Endothelial cell of umbilical vein (primary cell): ENCODE measurements around the gene TNS1. TPM values are rescaled to one million over a fixed set of nuclear protein-coding genes. Genes with fewer than 3 reads are reported as not detected.

Experiments used
- BruUV-seq: library from RNA; stranded (reverse); fragments of 400-500 nt; replicated peaks from 2 replicates; lab custom pipeline; 2021; lab: Mats Ljungman, UMichigan
- CTCF ChIA-PET: fragments of 300-600, 350-600 bp; sonication (Branson Sonifier 250); formaldehyde crosslinking; loops from one replicate; lab custom pipeline; 2021; ENCODE audit warnings: antibody characterized with exemption, inconsistent platforms; lab: Charles Lee
- POLR2A ChIA-PET: fragments of 300-600, 350-600 bp; sonication (Branson Sonifier 250); formaldehyde crosslinking; loops from one replicate; lab custom pipeline; 2021; ENCODE audit warnings: antibody characterized with exemption, inconsistent platforms; lab: Charles Lee
- DNase-seq: peaks from one replicate; pipeline ENCODE4 v3.0.0-alpha.2; 2011; ENCODE audit warnings: low read depth, low spot score
- FAIRE-seq: peaks from 2 replicates; lab custom pipeline; 2011; peaks lifted over from hg19 to GRCh38; lab: Jason Lieb, UNC
- H2AFZ ChIP-seq: 2 replicates; pipeline ENCODE4 v1.6.0; 2012; ENCODE audit warnings: low read depth, low read length, control low read depth, inconsistent platforms
- H3K27ac ChIP-seq: 2 replicates; pipeline ENCODE4 v1.5.1; 2011; ENCODE audit warnings: low read depth, mild to moderate bottlenecking, control low read depth, low read length, moderate library complexity; ENCODE audit not compliant: insufficient read depth
- H3K27me3 ChIP-seq, 2 experiments: 2 replicates each; pipeline versions ENCODE4 v1.6.0 to v1.6.1; 2011; ENCODE audit warnings: low read length in 2 of 2, mixed read lengths in 1 of 2; ENCODE audit not compliant: control insufficient read depth in 2 of 2, insufficient read depth in 2 of 2
- H3K36me3 ChIP-seq, 2 experiments: 2 replicates in 1 of 2; 3 replicates in 1 of 2; pipeline ENCODE4 v1.5.1; 2011; ENCODE audit warnings: low read length in 2 of 2, mild to moderate bottlenecking in 1 of 2, moderate library complexity in 1 of 2; ENCODE audit not compliant: control insufficient read depth in 2 of 2, insufficient read depth in 2 of 2; ENCODE audit errors: extremely low read depth in 1 of 2
- H3K4me1 ChIP-seq: 3 replicates; pipeline ENCODE4 v1.5.1; 2011; ENCODE audit warnings: mild to moderate bottlenecking, low read length; ENCODE audit not compliant: control insufficient read depth, insufficient read depth; ENCODE audit errors: extremely low read depth
- H3K4me2 ChIP-seq: 2 replicates; pipeline ENCODE4 v1.6.1; 2011; ENCODE audit warnings: low read length, control low read depth, mixed read lengths; ENCODE audit not compliant: insufficient read depth
- H3K4me3 ChIP-seq, 3 experiments: fragments of 200-600 bp in 1 of 3; sonication (generic), shearing (Covaris generic) in 1 of 3; replicated peaks in 1 of 3; 2 replicates each; pipeline ENCODE4 v1.5.1; 2011 to 2016; ENCODE audit warnings: control low read depth in 3 of 3, low read length in 3 of 3, mild to moderate bottlenecking in 2 of 3, inconsistent platforms in 1 of 3, low read depth in 1 of 3, moderate library complexity in 1 of 3; ENCODE audit not compliant: insufficient read depth in 1 of 3
- H3K79me2 ChIP-seq: 2 replicates; pipeline ENCODE4 v1.6.0; 2012; ENCODE audit warnings: low read length, inconsistent platforms; ENCODE audit not compliant: control insufficient read depth, insufficient read depth
- H3K9ac ChIP-seq: replicated peaks from 2 replicates; pipeline ENCODE3; 2011; ENCODE audit warnings: low read length, control low read depth; ENCODE audit not compliant: insufficient read depth; ENCODE audit errors: extremely low read depth
- H3K9me1 ChIP-seq: replicated peaks from 3 replicates; pipeline ENCODE4 v1.6.0; 2011; ENCODE audit warnings: mild to moderate bottlenecking, low read length; ENCODE audit not compliant: control insufficient read depth, insufficient read depth; ENCODE audit errors: extremely low read depth
- H3K9me3 ChIP-seq: replicated peaks from 2 replicates; pipeline ENCODE4 v1.5.1; 2012; ENCODE audit warnings: low read length, inconsistent platforms; ENCODE audit not compliant: control insufficient read depth, insufficient read depth
- H4K20me1 ChIP-seq: replicated peaks from 2 replicates; pipeline ENCODE3; 2011; ENCODE audit warnings: mild to moderate bottlenecking, low read length; ENCODE audit not compliant: control insufficient read depth, insufficient read depth; ENCODE audit errors: extremely low read depth
- EZH2 ChIP-seq: IDR thresholded peaks from 2 replicates; pipeline ENCODE4 v1.6.1; 2012; ENCODE audit warnings: borderline replicate concordance, low read depth, mild to moderate bottlenecking, moderate library complexity, low read length, inconsistent platforms; ENCODE audit not compliant: severe bottlenecking
- MAX ChIP-seq: IDR thresholded peaks from 2 replicates; pipeline ENCODE4 v1.6.1; 2011; ENCODE audit not compliant: insufficient read depth, insufficient read length
- dilution Hi-C: fragments of 300-500 bp; cut with MboI; formaldehyde crosslinking; loops from one replicate; pipeline ENCODE4 v1.15.0; 2019; ENCODE audit warnings: low sequenced_read_pairs; ENCODE audit not compliant: extremely low pct_ligation_motif_present
- intact Hi-C: fragments of 100-400 bp; cut with micrococcal nuclease; formaldehyde crosslinking; loops from one replicate; pipeline ENCODE4 v1.10.0; 2022
- polyA plus RNA-seq, 4 experiments: library from polyadenylated mRNA; depleted of rRNA in 3 of 4; stranded (reverse) in 3 of 4; unstranded in 1 of 4; fragments of >200 nt; gene quantifications; 2 replicates each; pipeline versions ENCODE4 v1.2.1 to v1.2.3, GENCODE V29; 2011 to 2012; ENCODE audit warnings: missing spikeins in 1 of 4
- total RNA-seq: library from RNA; stranded (reverse); gene quantifications from 2 replicates; pipeline ENCODE4 v1.2.3, GENCODE V29; 2021
- TF ChIP-seq, protein P1 (sequence below), 2 donors: IDR thresholded peaks; 1 replicate in 1 of 2; 2 replicates in 1 of 2; pipeline ENCODE4 v1.5.1; 2011; ENCODE audit warnings: low read length in 2 of 2, mild to moderate bottlenecking in 2 of 2, moderate library complexity in 2 of 2, control low read depth in 1 of 2, inconsistent platforms in 1 of 2, low read depth in 1 of 2; ENCODE audit not compliant: insufficient read depth in 1 of 2; ENCODE audit errors: extremely low read depth in 1 of 2

Gene TNS1
- total and polyA plus RNA-seq, 2 donors (not counting 3 experiments of a cell fraction or from before 2014, with no cell fraction given) = 11.0 to 52.1 TPM

GRCh38 chr2:217886720-217887309 is 116.0 kb downstream of the TNS1 start:
- no peaks in the 10 kb centered on the region for H3K79me2 ChIP-seq
- peaks cover 17% of the 10 kb centered on the region for H3K4me1 ChIP-seq
- peaks cover 0 to 2% of the 10 kb centered on the region in 2 experiments for H3K36me3 ChIP-seq
- DNase-seq (peak; percentile 71), FAIRE-seq (peak; percentile 95)
- ChIA-PET CTCF (interaction anchor here (0.9 to 15.4 kb wide), 39 partner anchors 12 to 187 kb away, joined by 3 to 269 read pairs (median 5); partner anchors contain the start of gene RUFY4), POLR2A (interaction anchor here (1.4 kb wide), 1 partner anchor 38 kb away, joined by 3 read pairs; no protein-coding TSS in a partner anchor)
- no peaks in the 10 kb centered on the region for H4K20me1 ChIP-seq
- no peaks in the 10 kb centered on the region for H3K9me3 ChIP-seq
- no peaks in the 10 kb centered on the region for H3K27me3 ChIP-seq
- no TSS peak for BruUV-seq
- no peaks in the 10 kb centered on the region for H3K9me1 ChIP-seq
- TF ChIP-seq, protein P1, sequence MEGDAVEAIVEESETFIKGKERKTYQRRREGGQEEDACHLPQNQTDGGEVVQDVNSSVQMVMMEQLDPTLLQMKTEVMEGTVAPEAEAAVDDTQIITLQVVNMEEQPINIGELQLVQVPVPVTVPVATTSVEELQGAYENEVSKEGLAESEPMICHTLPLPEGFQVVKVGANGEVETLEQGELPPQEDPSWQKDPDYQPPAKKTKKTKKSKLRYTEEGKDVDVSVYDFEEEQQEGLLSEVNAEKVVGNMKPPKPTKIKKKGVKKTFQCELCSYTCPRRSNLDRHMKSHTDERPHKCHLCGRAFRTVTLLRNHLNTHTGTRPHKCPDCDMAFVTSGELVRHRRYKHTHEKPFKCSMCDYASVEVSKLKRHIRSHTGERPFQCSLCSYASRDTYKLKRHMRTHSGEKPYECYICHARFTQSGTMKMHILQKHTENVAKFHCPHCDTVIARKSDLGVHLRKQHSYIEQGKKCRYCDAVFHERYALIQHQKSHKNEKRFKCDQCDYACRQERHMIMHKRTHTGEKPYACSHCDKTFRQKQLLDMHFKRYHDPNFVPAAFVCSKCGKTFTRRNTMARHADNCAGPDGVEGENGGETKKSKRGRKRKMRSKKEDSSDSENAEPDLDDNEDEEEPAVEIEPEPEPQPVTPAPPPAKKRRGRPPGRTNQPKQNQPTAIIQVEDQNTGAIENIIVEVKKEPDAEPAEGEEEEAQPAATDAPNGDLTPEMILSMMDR (IDR thresholded peaks at IDR 0.05; ENCODE audit: extremely low read depth in 1 of 2, insufficient read depth in 1 of 2, low read depth in 1 of 2, low read length in 2 of 2) = peak; percentile 78 to 80
- TF ChIP-seq EZH2 (no peak), MAX (no peak)
- no peak overlapping the region for H2AFZ ChIP-seq
- H3K27ac ChIP-seq = no peak overlapping the region
- H3K9ac ChIP-seq = no peak overlapping the region
- intact Hi-C loops = loop anchor here (1.0 kb wide), 6 partner anchors 37 to 147 kb away; no protein-coding TSS in a partner anchor
- H3K4me3 ChIP-seq = no peak overlapping the region
- dilution Hi-C loops = no loop called here
- H3K4me2 ChIP-seq = no peak overlapping the region
